A549 (cell line): ENCODE data around the gene RBBP4. TPM values are rescaled to one million over a fixed set of nuclear protein-coding genes. Genes with fewer than 3 reads are reported as not detected.
"Not testable (repeated sequence)": the region's sequence is repeated elsewhere in the genome, so short reads cannot be mapped to it uniquely, and the experiment has no call there.

Experiments used
- ATAC-seq, 2 experiments: fragments of 200-7000 bp in 1 of 2; fragments of >200 bp in 1 of 2; cut with Nextera tagmentation in 1 of 2; cut with Tn5 transposase in 1 of 2; 3 replicates each; pipeline versions ENCODE4 v1.8.0 to v1.9.1; 2018 to 2020; ENCODE audit warnings: mild to moderate bottlenecking in 1 of 2, moderate library complexity in 1 of 2
- CTCF ChIA-PET: fragments of 300-600 bp; sonication (Branson Sonifier 250); formaldehyde crosslinking; extraction: SDS; loops from one replicate; lab custom pipeline; 2021; ENCODE audit warnings: antibody characterized with exemption, inconsistent platforms; lab: Yijun Ruan, JAX
- POLR2A ChIA-PET: fragments of 350-600 bp; formaldehyde crosslinking; extraction: SDS; loops from one replicate; lab custom pipeline; 2021; ENCODE audit warnings: antibody characterized with exemption, inconsistent platforms; lab: Yijun Ruan, JAX
- DNase-seq, 2 experiments: peaks; one replicate each; pipeline versions ENCODE4 v3.0.0 to v3.0.0-alpha.2; 2011 to 2016; ENCODE audit warnings: low read depth in 1 of 2, low spot score in 1 of 2
- FAIRE-seq: peaks from 2 replicates; lab custom pipeline; 2011; peaks lifted over from hg19 to GRCh38; lab: Jason Lieb, UNC
- H3K27ac ChIP-seq, 2 experiments: fragments of >200 bp; sonication (Bioruptor Twin); formaldehyde crosslinking; 3 replicates each; pipeline ENCODE4 v1.5.1; 2016 to 2017
- H3K4me1 ChIP-seq: fragments of >200 bp; sonication (Bioruptor Twin); formaldehyde crosslinking; 3 replicates; pipeline ENCODE4 v1.6.1; 2016
- H3K4me2 ChIP-seq: fragments of >200 bp; sonication (Bioruptor Twin); formaldehyde crosslinking; 3 replicates; pipeline ENCODE4 v1.6.1; 2016
- H3K4me3 ChIP-seq: fragments of >200 bp; sonication (Bioruptor Twin); formaldehyde crosslinking; 3 replicates; pipeline ENCODE4 v1.5.1; 2016
- H3K9me3 ChIP-seq: fragments of >200 bp; sonication (Bioruptor Twin); formaldehyde crosslinking; 3 replicates; pipeline ENCODE4 v1.6.1; 2016
- BCL3 ChIP-seq: fragments of >200 bp; sonication (Bioruptor Twin); formaldehyde crosslinking; IDR thresholded peaks from 3 replicates; pipeline ENCODE4 v1.6.1; 2016
- BHLHE40 ChIP-seq: IDR thresholded peaks from 2 replicates; pipeline ENCODE4 v1.6.1; 2012; ENCODE audit warnings: low read depth, low read length, inconsistent platforms
- CBX8 ChIP-seq: fragments of 200-600 bp; sonication (generic); IDR thresholded peaks from 2 replicates; pipeline ENCODE4 v1.6.1; 2016
- CHD4 ChIP-seq: fragments of 200-600 bp; sonication (generic); IDR thresholded peaks from 2 replicates; pipeline ENCODE4 v1.6.1; 2016; ENCODE audit warnings: antibody characterized with exemption, mild to moderate bottlenecking, borderline replicate concordance
- EHF ChIP-seq: fragments of 250-450 bp; sonication (Bioruptor Pico); IDR thresholded peaks from 2 replicates; pipeline ENCODE4 v1.5.0; 2020; ENCODE audit warnings: mild to moderate bottlenecking
- ESRRA ChIP-seq: fragments of 150-350 bp; IDR thresholded peaks from 2 replicates; pipeline ENCODE4 v1.6.1; 2014; ENCODE audit warnings: mild to moderate bottlenecking, low read length, borderline replicate concordance
- FOSB ChIP-seq: fragments of 250-450 bp; sonication (Bioruptor Pico); IDR thresholded peaks from 2 replicates; pipeline ENCODE4 v1.5.0; 2020; ENCODE audit warnings: mild to moderate bottlenecking, moderate library complexity
- FOSL2 ChIP-seq, 2 experiments: fragments of 450-650 bp in 1 of 2; fragments of >200 bp in 1 of 2; sonication (Bioruptor Twin) in 1 of 2; formaldehyde crosslinking; IDR thresholded peaks; 2 replicates each; pipeline versions ENCODE4 v1.5.0 to v1.6.1; 2016 to 2020; ENCODE audit warnings: mild to moderate bottlenecking in 1 of 2, moderate library complexity in 1 of 2
- FOXS1 ChIP-seq: fragments of 250-450 bp; sonication (Bioruptor Pico); IDR thresholded peaks from 2 replicates; pipeline ENCODE4 v1.5.0; 2020; ENCODE audit warnings: mild to moderate bottlenecking, moderate library complexity
- GATA3 ChIP-seq: IDR thresholded peaks from 2 replicates; pipeline ENCODE4 v1.6.1; 2012; ENCODE audit warnings: borderline replicate concordance
- HEYL ChIP-seq: fragments of 250-450 bp; sonication (Bioruptor Pico); IDR thresholded peaks from 2 replicates; pipeline ENCODE4 v1.8.0; 2021; ENCODE audit warnings: mild to moderate bottlenecking, moderate library complexity
- HMGXB4 ChIP-seq: fragments of 250-450 bp; sonication (Bioruptor Pico); IDR thresholded peaks from 2 replicates; pipeline ENCODE4 v1.5.0; 2021; ENCODE audit warnings: mild to moderate bottlenecking, moderate library complexity, borderline replicate concordance
- HOXB13 ChIP-seq: fragments of 250-450 bp; sonication (Bioruptor Pico); IDR thresholded peaks from 2 replicates; pipeline ENCODE4 v1.5.0; 2020; ENCODE audit warnings: low read depth, mild to moderate bottlenecking, moderate library complexity
- JUNB ChIP-seq: fragments of >200 bp; sonication (Bioruptor Twin); formaldehyde crosslinking; IDR thresholded peaks from 2 replicates; pipeline ENCODE4 v1.6.1; 2016
- KDM1A ChIP-seq: fragments of 200-600 bp; sonication (generic); IDR thresholded peaks from 2 replicates; pipeline ENCODE4 v1.6.1; 2016; ENCODE audit warnings: low read depth, mild to moderate bottlenecking
- MYC ChIP-seq: IDR thresholded peaks from 2 replicates; pipeline ENCODE4 v1.6.1; 2012; ENCODE audit warnings: mild to moderate bottlenecking, inconsistent platforms, low read length, improper control_type of control experiment, borderline replicate concordance
- RAD21 ChIP-seq, 2 experiments: fragments of >200 bp in 1 of 2; sonication (Bioruptor Twin) in 1 of 2; formaldehyde crosslinking in 1 of 2; IDR thresholded peaks in 1 of 2; conservative IDR thresholded peaks in 1 of 2; 2 replicates in 1 of 2; 3 replicates in 1 of 2; pipeline ENCODE4 v1.6.1; 2012 to 2018; ENCODE audit warnings: inconsistent platforms in 1 of 2
- RCOR1 ChIP-seq: fragments of 150-350 bp; IDR thresholded peaks from 2 replicates; pipeline ENCODE4 v1.6.1; 2014; ENCODE audit warnings: antibody characterized with exemption, low read length, low read depth
- ZFP36 ChIP-seq: fragments of 450-650 bp; IDR thresholded peaks from 2 replicates; pipeline ENCODE4 v1.6.1; 2014; ENCODE audit warnings: borderline replicate concordance; ENCODE audit not compliant: partially characterized antibody
- WGBS: methylation state at CpG from one replicate; pipeline ENCODE4 v1.1.6; 2017; ENCODE audit errors: missing lambda C conversion rate; 5-methylcytosine and 5-hydroxymethylcytosine counted together
- polyA plus RNA-seq, 4 experiments: library from polyadenylated mRNA; depleted of rRNA in 3 of 4; stranded (reverse); fragments of >200 nt; fragmentation: RNase III in 1 of 4; extraction: RNeasy Plus Mini Kit Qiagen cat#74134 plus additional on column Dnase treatment in 1 of 4; gene quantifications; 2 replicates in 3 of 4; 3 replicates in 1 of 4; pipeline ENCODE4 v1.2.3, GENCODE V29; 2011 to 2017
- TF ChIP-seq, protein P1 (sequence below): fragments of >200 bp; sonication (Bioruptor Twin); formaldehyde crosslinking; IDR thresholded peaks from 3 replicates; pipeline ENCODE4 v1.5.1; 2016
- TF ChIP-seq, protein P2 (sequence below): fragments of 450-650 bp; IDR thresholded peaks from 2 replicates; pipeline ENCODE4 v1.6.1; 2014; ENCODE audit warnings: antibody characterized with exemption
- TF ChIP-seq, protein P3 (sequence below): IDR thresholded peaks from 2 replicates; pipeline ENCODE4 v1.6.1; 2012
- TF ChIP-seq, protein P4 (sequence below): IDR thresholded peaks from 2 replicates; pipeline ENCODE4 v1.6.1; 2012
- TF ChIP-seq, protein P5 (sequence below): fragments of >200 bp; sonication (Bioruptor Twin); formaldehyde crosslinking; IDR thresholded peaks from 2 replicates; pipeline ENCODE4 v1.6.1; 2016

RBBP4 gene
- polyA plus RNA-seq, 2 of the 4 experiments (the other 2 are of a cell fraction), result 107 to 137 TPM

GRCh38 chr1:32630173-32630572 lies 20.8 kb upstream of the RBBP4 start:
- POLR2A ChIA-PET, H3K4me2 ChIP-seq, DNase-seq, ATAC-seq, H3K4me1 ChIP-seq, FAIRE-seq, H3K27ac ChIP-seq, H3K4me3 ChIP-seq, H3K9me3 ChIP-seq, CTCF ChIA-PET: not testable (repeated sequence)
- 96% methylated on average over 4 of the region's 4 CpGs for WGBS

DNA sequence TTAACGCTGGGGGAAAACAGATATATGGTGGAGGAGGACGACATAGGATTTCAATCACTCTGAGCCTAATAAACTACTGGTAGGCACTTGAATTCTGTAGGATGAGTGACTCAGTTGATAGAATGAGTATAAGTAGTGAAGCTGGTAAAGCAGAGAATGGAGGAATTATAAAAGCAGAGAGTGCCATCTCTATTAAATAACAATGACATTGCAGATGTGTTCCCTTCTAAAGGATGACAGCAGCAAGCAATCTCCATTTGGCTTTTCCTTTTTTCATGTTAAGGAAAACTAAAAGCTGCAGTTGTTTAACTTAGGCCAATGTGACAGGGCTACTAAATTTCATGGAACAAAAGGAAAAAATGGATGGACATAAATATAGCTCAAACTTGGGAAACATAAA lies 18.2 kb upstream of the RBBP4 start:
- CTCF ChIA-PET, result no interaction called here
- Histone ChIP-seq H3K4me3 (no peak overlapping the region), H3K9me3 (no peaks in the 10 kb centered on the region), H3K4me2 (no peak overlapping the region)
- no peak for FAIRE-seq
- no peak for ATAC-seq
- DNase-seq, result no peak
- POLR2A ChIA-PET, result no interaction called here
- TF ChIP-seq MYC (no peak), RAD21 (conservative IDR thresholded peaks at IDR 0.05 in 1 of 2, IDR thresholded peaks at IDR 0.05 in 1 of 2) (no peak), HOXB13 (CRISPR knock-in tag) (no peak), EHF (CRISPR knock-in tag) (no peak), KDM1A (no peak), BHLHE40 (no peak), HEYL (CRISPR knock-in tag) (no peak), CBX8 (no peak)
- TF ChIP-seq, protein P1, sequence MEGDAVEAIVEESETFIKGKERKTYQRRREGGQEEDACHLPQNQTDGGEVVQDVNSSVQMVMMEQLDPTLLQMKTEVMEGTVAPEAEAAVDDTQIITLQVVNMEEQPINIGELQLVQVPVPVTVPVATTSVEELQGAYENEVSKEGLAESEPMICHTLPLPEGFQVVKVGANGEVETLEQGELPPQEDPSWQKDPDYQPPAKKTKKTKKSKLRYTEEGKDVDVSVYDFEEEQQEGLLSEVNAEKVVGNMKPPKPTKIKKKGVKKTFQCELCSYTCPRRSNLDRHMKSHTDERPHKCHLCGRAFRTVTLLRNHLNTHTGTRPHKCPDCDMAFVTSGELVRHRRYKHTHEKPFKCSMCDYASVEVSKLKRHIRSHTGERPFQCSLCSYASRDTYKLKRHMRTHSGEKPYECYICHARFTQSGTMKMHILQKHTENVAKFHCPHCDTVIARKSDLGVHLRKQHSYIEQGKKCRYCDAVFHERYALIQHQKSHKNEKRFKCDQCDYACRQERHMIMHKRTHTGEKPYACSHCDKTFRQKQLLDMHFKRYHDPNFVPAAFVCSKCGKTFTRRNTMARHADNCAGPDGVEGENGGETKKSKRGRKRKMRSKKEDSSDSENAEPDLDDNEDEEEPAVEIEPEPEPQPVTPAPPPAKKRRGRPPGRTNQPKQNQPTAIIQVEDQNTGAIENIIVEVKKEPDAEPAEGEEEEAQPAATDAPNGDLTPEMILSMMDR, result no peak
- TF ChIP-seq, protein P2, sequence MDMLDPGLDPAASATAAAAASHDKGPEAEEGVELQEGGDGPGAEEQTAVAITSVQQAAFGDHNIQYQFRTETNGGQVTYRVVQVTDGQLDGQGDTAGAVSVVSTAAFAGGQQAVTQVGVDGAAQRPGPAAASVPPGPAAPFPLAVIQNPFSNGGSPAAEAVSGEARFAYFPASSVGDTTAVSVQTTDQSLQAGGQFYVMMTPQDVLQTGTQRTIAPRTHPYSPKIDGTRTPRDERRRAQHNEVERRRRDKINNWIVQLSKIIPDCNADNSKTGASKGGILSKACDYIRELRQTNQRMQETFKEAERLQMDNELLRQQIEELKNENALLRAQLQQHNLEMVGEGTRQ, result no peak
- TF ChIP-seq, all 56 proteins: peak for 0
- Histone ChIP-seq H3K4me1 (peaks cover 11% of the 10 kb centered on the region; the same call in 2 of the 3 replicates), H3K27ac (no peak overlapping the region)
- WGBS, result 81% methylated on average over 2 of the region's 2 CpGs

GRCh38 chr1:32635508-32636277 lies 15.3 kb upstream of the RBBP4 start:
- FAIRE-seq, result no peak

More at GRCh38 chr1:32635508-32636277, 15.3 kb upstream of the RBBP4 start:
- peaks cover 13% of the 10 kb centered on the region; the same call in 2 of the 3 replicates for H3K4me1 ChIP-seq
- H3K4me2 ChIP-seq, result no peak overlapping the region
- TF ChIP-seq CHD4, result no peak
- TF ChIP-seq HOXB13 (CRISPR knock-in tag), result no peak
- TF ChIP-seq, protein P3, sequence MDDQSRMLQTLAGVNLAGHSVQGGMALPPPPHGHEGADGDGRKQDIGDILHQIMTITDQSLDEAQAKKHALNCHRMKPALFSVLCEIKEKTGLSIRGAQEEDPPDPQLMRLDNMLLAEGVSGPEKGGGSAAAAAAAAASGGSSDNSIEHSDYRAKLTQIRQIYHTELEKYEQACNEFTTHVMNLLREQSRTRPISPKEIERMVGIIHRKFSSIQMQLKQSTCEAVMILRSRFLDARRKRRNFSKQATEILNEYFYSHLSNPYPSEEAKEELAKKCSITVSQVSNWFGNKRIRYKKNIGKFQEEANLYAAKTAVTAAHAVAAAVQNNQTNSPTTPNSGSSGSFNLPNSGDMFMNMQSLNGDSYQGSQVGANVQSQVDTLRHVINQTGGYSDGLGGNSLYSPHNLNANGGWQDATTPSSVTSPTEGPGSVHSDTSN, result no peak
- no peak for TF ChIP-seq ESRRA
- TF ChIP-seq, protein P4, sequence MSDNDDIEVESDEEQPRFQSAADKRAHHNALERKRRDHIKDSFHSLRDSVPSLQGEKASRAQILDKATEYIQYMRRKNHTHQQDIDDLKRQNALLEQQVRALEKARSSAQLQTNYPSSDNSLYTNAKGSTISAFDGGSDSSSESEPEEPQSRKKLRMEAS, result no peak
- TF ChIP-seq FOXS1 (CRISPR knock-in tag), result no peak
- no peak for TF ChIP-seq JUNB
- no peak for TF ChIP-seq HMGXB4 (CRISPR knock-in tag)
- TF ChIP-seq RCOR1, result no peak
- TF ChIP-seq BHLHE40, result no peak
- no peak for TF ChIP-seq MYC
- TF ChIP-seq, protein P5, sequence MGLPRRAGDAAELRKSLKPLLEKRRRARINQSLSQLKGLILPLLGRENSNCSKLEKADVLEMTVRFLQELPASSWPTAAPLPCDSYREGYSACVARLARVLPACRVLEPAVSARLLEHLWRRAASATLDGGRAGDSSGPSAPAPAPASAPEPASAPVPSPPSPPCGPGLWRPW, result no peak
- TF ChIP-seq GATA3, result no peak
- TF ChIP-seq FOSL2 (IDR thresholded peaks at IDR 0.05), result no peak
- no peak for TF ChIP-seq FOSL2 (CRISPR knock-in tag; IDR thresholded peaks at IDR 0.05)
- TF ChIP-seq FOSB (CRISPR knock-in tag), result no peak
- no peak for TF ChIP-seq RAD21 (conservative IDR thresholded peaks at IDR 0.05 in 1 of 2, IDR thresholded peaks at IDR 0.05 in 1 of 2)
- TF ChIP-seq ZFP36, result no peak
- no peak for TF ChIP-seq BCL3
- ChIA-PET POLR2A (no interaction called here), CTCF (interaction anchor here (1.1 kb wide), 1 partner anchor 16 kb away, joined by 3 read pairs; no protein-coding TSS in a partner anchor)
- DNase-seq, result no peak
- WGBS, result 93% methylated on average over 8 of the region's 8 CpGs
- no peak overlapping the region for H3K4me3 ChIP-seq
- no peak overlapping the region for H3K27ac ChIP-seq
- no peak for ATAC-seq
- H3K9me3 ChIP-seq, result no peaks in the 10 kb centered on the region
